ENCODE results near the gene ZNF775.

The ZNF775 gene

DNA sequence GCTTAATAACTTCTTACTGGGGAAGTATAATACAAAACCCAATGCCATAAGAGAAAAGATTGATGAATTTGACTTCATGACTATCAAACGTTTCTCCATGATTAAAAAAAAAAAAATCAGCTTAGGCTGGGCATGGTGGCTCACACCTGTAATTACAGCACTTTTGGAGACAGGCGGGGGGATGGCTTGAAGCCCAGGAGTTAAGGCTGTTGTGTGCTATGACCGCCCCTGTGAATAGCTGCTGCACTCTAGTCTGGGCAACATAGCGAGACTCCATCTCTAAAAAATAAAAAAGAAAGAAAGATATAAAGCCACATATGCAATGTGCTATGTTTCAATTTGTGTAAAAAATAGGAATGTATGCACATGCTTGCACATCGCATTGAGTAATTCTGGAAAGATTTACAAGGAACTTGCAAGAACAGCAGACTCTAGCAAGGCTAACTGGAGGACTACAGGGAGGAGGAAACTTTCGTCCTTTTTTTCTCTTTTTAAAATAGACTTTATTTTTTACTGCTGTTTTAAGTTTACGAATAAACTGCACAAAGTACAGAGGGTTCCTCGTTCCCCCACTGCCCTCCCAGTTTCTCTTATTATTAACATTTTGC lies 27.4 kb upstream of the ZNF775 start:
- DNase-seq: no peak

- no peak for DNase-seq
These were observed 23.5 kb upstream of the ZNF775 start for GRCh38 chr7:150355666-150356059.

DNA sequence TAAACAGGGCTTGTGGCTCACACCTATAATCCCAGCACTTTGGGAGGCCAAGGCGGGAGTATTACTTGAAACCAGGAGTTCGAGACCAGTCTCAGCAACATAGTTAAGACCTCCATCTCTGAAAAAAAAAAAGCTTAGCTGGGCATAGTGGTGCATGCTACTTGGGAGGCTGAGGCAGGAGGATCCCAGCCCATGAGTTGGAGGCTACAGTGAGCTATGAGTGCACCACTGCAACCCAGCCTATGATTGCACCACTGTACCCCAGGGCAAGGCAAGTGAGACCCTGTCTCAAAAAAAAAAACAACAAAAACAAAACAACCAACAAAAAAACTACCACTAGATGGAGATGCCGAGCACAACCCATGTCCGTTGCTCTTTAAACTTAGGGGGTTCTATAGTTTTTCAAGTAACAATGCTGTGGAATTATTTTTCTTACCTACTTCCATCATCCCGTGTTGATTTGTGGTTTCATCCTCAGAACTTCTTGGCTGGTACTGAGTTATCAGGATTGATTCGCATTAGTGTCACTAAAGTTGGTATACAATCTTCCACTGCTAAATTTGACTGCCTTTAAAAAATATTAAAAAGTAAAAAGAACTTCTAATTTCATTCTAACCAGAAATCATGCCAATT lies 22.7 kb upstream of the ZNF775 start:
- peak; percentile 24 for DNase-seq

- peak; percentile 61 for DNase-seq
These were observed 21.9 kb upstream of the ZNF775 start for GRCh38 chr7:150357270-150357669.

DNA sequence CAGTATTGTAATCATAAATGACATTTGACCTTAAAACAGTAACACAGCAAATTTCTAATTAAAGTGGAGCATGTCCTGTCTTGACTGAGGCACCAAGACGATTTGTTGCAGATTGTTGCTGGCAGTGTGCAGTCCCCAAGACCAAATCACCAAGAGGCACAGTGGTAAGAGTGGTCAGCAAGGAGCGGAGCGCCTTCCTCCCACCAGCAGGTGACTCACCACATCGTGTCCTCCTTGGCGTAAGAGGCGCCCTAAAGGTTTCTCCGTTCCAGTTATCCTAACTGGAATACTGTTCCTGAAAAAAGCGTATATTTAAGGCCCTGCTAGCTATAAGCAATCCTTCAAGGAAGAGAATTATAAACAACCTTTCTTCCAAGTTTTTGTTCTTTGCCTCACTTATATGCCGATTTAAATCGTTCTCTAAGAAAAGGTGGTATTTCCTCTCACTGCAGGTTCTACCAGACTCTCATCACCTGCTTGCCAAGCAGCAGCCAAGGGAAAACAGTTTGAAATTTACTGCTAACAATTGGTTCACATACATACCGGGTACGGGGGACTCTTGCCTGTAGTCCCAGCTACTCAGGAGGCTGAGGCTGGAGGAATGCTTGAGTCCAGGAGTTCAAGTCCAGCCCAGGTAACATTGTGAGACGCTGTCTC lies 21.2 kb upstream of the ZNF775 start:
- peak; percentile 26 for DNase-seq

GRCh38 chr7:150358433-150358832 lies 20.7 kb upstream of the ZNF775 start:
- no peak for DNase-seq

DNA sequence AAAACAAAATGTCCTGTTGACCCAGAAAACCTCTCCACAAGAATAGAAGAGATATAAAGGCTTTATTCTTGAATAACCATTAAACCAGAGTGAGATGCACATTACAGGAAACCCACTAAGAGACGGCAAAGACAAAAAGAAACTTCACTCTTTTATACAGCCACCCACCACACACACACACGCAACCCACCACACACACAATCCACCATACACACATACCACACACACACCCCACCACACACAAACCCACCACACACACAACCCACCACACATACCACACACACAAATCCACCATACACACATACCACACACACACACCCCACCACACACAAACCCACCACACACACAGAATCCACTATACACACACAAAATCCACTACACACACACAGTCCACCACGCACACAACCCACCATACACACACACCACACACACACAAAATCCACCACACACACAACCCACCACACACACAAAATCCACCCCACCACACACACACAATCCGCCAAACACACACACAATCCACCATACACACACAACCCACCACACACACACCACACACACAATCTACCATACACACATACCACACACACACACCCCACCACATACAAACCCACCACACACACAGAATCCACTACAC lies 20.0 kb upstream of the ZNF775 start:
- no peak for DNase-seq

GRCh38 chr7:150359622-150360362 lies 19.3 kb upstream of the ZNF775 start:
- DNase-seq: no peak

DNA sequence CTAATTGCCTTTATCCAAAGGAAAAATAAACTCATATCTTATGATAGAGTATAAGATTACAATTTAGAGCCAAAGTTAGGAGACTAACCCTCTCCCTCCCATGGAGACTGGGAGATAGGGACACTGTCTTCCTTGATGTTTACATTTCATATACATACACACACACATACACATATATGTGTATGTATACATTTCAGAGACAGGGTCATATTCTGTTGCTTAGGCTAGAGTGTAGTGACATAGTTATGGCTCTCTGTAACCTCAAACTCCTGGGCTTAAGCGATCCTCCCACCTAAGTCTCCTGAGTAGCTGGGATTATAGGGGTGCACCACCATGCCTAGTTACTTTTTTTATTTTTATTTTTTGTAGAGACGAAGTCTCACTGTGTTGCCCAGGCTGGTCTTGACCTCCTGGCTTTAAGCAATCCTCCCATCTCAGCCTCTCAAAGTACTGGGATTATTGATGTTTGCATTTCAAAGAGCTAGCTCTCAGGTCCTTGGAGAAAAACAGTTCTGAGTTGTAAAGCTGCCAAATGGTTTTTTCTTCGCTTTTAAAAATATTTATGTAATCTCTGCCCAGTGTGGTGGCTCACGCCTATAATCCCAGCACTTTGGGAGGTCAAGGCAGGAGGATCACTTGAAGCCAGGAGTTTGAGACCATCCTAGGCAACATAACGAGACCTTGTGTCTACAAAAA lies 18.6 kb upstream of the ZNF775 start:
- DNase-seq: no peak

GRCh38 chr7:150361402-150361801 lies 17.7 kb upstream of the ZNF775 start:
- no peak for DNase-seq

GRCh38 chr7:150361807-150362621 lies 17.1 kb upstream of the ZNF775 start:
- DNase-seq: no peak

DNA sequence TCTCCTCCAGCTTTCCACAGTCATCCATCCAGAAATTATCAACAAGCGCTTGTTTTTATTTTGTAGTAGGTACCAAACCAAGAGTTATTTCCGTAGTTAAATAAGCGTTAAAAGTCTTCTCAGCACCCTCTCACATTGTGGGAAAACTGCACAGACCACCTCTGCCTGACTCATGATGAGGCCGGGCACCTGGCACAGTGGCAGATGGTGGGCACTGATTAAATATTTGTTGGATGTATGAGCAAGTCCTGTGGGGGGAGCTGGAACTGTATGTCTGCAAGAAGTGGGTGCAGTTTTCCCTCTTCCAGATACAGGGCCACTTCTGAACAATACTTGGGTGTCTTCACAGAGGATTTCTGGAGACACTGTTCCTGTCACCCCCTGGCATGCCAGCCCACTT lies 15.8 kb upstream of the ZNF775 start:
- DNase-seq: no peak

GRCh38 chr7:150363872-150364271 lies 15.3 kb upstream of the ZNF775 start:
- peak; percentile 93 for DNase-seq

- no peak for DNase-seq
These were observed 13.9 kb upstream of the ZNF775 start for GRCh38 chr7:150365194-150365593.

DNA sequence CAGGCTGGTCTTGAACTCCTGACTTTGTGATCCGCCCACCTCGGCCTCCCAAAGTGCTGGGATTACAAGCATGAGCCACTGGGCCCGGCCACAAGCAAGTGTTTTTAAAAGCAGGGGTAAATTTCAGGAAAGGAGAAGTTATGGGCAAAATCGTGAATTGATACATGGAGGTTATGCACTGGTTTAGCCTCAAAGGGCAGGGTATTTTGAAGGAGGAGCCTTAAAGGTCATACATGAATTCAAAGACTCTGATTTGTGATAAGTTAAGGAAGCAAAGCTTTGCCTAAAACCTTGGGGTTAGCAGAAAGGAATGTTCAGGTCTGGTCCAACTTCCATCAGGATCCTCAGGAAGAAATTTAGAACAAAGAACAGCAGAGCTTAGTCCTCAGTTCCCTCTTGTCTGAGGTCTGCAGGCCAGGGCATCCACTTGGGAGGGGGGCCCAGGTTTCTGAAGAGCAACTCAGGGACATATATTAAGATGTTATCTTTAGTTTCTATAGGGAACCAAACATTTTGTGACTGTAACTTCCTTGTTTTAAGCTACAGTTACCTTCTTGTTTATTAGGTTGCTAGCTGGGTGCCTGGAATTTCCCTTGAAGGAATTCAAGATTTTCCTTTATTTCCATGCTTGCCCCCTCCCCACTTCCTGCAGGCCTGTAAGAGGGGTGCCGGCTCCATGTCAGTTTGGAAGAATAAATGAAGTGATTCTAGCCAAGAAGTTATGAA lies 13.3 kb upstream of the ZNF775 start:
- DNase-seq: peak; percentile 89

DNA sequence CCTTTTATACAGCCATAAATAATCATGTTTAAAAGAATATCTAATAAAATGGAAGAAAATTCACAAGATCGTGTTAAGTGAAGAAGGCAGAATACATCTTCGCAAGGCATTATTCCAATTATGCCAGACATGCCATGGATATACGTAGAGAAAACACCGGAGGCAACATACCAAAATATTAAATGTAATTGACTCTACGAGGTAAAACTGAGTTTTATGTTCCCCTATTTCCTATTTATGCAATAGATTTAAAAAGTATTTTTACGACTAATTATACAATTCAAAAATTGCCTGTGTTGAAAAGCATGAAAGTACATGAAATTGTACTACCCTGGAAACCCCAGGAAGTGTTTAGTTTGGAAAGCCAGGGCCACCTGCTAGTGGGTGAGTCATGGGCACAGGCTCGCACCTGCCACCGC lies 11.4 kb upstream of the ZNF775 start:
- no peak for DNase-seq

DNA sequence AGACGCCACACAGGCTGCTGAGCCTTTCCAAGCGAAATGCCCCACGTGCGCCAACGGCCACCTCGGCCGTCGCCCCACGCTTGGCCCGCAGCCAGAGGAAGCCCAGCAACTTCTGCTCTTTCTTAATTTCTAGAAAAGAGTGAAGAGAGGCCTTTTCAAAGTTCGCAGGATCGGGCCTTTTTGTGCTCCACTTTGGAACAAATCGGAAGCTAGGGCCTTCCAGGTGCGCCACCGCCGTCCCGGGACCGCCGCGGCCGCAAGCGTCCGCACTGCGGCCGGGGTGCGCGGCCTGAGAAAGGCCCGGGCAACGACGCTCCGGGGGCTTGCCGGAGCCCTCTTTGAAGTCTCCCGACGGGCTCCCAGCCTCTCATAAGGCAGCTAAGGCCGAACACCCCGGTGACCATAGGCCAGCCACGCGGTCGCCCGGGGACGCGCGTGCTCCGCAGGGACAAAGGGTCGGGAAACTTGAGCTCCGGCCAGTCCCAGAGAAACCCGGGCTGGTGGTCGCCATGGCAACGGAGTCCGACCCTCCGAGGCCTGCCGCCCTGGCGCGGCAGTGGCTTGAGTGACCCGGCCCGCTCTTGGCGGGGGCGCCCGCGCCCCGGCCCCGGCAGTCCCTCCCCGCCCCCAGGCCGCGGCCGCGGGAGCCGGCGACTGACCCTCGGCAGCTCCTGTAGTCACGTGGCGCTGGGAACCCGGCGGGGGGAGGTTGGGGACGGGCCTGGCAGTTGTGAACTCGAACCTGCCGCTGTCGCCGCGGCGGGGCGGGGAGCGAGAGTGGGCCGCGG lies 10.8 kb upstream of the ZNF775 start, which contains the start of gene REPIN1:
TSS of gene REPIN1 (plus strand) at position 727 of the 788 bp plus-strand sequence. CDS start 890 bp downstream, outside the sequence.
- peak; percentile 80 for DNase-seq

DNA sequence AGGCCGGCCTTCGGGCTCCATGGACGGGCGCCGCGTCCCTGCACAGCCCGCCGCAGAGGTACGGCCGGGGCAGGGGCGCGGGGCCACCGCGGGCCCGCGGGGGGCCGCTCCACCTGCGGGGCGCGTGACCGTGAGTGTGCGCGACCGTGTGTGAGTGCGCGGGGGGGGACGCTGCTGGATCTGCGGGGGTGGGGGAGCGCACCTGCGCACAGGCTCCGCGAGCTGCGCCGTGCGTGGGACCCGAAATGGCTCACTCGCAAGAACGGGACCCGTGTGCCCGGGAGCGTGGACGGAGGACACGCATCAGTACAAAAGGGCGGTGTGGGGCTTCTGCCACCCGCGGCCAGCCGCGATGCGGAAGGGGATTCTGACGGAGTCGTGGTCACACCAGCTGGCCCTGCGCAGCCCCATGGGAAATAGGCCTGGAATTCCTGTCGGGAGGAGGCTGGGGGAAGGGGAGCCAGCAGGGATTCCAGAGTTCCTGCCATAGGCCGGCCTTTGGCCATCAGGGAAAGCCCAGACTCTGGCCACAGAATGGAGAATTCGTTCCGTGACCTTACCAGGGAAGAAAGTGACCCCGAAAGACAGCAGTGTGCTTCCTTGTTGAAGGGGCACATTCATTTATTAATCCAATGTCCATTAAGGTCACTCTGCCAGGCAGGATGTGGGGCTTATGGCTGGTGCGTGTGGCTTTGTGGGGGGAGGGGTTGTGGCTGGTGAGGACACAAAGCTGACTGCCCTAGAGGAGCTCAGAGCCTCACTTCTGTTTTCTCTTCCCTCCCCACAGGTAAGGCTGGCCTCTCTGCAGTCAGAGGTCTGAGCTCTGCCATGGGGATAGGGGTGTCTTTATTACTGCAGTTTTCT lies 10.0 kb upstream of the ZNF775 start:
- peak; percentile 68 for DNase-seq

Data from MV-4-11 (cell line).